ENCODE results near the gene MXRA8.

DNA sequence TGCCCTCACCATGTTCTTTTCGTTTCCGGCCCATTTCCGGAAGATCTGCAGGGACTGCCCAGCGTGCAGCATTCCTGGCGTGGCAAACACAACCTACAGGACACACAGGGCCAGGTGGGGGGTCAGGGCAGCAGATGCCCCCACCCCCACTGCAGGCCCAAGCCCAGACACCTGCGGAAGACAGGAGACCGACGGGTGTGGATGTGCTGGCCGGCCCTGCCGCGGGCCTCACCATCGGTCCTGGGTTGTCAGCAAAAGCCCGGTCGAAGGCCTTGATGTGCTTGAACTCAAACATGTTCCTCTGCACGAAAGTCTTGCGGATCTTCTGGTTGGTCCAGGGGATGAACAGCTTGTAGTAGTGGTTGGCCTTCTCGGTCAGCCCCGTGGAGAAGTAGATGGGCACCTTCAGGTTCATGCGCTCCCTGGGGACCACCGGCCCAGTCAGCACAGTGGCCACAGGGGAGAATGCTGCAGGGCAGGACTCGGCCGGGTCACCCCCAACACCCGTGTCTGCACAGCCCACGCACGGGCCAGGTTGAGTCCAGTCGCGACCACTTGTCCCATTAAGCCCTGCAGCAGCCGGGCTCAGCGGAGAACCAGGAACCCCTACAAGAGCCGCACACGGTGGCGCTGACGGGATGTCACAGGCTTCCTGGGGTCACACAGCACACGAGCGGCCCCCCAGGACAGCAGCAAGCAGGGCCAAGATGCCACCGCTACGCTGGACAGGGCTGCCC lies 44.7 kb downstream of the MXRA8 start:
- TF ChIP-seq, protein P1, sequence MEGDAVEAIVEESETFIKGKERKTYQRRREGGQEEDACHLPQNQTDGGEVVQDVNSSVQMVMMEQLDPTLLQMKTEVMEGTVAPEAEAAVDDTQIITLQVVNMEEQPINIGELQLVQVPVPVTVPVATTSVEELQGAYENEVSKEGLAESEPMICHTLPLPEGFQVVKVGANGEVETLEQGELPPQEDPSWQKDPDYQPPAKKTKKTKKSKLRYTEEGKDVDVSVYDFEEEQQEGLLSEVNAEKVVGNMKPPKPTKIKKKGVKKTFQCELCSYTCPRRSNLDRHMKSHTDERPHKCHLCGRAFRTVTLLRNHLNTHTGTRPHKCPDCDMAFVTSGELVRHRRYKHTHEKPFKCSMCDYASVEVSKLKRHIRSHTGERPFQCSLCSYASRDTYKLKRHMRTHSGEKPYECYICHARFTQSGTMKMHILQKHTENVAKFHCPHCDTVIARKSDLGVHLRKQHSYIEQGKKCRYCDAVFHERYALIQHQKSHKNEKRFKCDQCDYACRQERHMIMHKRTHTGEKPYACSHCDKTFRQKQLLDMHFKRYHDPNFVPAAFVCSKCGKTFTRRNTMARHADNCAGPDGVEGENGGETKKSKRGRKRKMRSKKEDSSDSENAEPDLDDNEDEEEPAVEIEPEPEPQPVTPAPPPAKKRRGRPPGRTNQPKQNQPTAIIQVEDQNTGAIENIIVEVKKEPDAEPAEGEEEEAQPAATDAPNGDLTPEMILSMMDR (IDR thresholded peaks at IDR 0.05; ENCODE audit: extremely low read depth in 1 of 2, insufficient read depth in 1 of 2, low read depth in 1 of 2, low read length in 2 of 2), result no peak
- TF ChIP-seq EZH2 (IDR thresholded peaks at IDR 0.05; ENCODE audit: borderline replicate concordance, low read depth, low read length, severe bottlenecking), result no peak
- TF ChIP-seq POLR2A (IDR thresholded peaks at IDR 0.05; ENCODE audit: low read depth, low read length), result no peak
- no peak for TF ChIP-seq GATA2 (IDR thresholded peaks at IDR 0.05; ENCODE audit: insufficient read depth, insufficient read length, low read depth, low read length)
- TF ChIP-seq POLR2AphosphoS5 (IDR thresholded peaks at IDR 0.05; ENCODE audit: insufficient read depth, low read depth, low read length), result no peak
- no peak for TF ChIP-seq JUN (IDR thresholded peaks at IDR 0.05; ENCODE audit: borderline replicate concordance, insufficient read depth, insufficient read length, low read depth)
- TF ChIP-seq, protein P2, sequence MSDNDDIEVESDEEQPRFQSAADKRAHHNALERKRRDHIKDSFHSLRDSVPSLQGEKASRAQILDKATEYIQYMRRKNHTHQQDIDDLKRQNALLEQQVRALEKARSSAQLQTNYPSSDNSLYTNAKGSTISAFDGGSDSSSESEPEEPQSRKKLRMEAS (IDR thresholded peaks at IDR 0.05; ENCODE audit: insufficient read depth, insufficient read length), result no peak

All from endothelial cell of umbilical vein (primary cell).